ENCODE results near the gene NFATC3. TPM values are rescaled to one million over a fixed set of nuclear protein-coding genes. Genes with fewer than 3 reads are reported as not detected.

Gene NFATC3
- total and polyA plus RNA-seq, 2 of the 8 experiments (the other 6 are each of a cell fraction or from before 2014, with no cell fraction given): 17.6 to 34.5 TPM

DNA sequence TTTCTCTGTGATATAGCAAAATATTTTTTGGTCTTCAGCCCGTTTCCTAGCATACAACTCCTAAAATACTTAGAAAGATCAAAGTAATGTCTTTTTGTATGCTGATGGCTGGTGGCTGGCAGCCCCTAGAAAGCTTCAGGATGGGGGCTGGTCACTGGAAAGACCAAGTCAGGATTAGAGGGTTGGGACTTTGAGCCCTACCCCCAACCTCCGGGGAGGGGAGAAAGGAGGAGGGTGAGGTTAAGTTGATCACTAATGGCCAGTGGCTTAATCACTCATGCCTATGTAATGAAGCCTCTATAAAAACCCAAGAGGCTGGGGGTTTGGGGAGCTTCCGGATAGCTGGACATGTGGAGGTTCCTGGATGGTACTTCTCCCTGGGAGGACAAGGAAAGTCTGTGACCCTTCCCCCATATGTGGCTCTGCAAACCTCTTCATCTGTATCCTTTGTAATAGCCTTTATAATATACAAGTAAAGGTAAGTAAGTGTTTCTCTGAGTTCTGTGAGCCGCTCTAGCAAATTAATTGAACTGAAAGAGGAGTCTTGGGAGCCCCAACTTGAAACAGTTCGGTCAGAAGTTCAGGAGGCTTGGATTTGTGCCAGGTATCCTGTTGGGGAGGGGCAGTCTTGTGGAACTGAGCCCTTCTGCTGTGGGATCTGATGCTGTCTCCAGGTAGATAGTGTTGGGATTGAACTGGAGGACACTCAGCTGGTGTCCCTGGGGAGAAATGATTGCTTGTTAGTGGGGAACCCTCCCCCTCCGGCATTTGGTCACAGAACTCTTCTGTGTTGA is 182.6 kb downstream of the NFATC3 start:
- no peak overlapping the region for H2BK120ac ChIP-seq (replicated peaks; ENCODE audit: low read depth, low read length)
- no peak for DNase-seq (ENCODE audit: low read depth in 1 of 2, low spot score in 2 of 2)
- POLR2A ChIA-PET (ENCODE audit: partially characterized antibody): interaction anchor here (1.2 to 2.6 kb wide), 4 partner anchors 16 to 44 kb away, joined by 4 to 9 read pairs (median 7); partner anchors contain the start of genes PRMT7 and SLC7A6OS
- no peak for TF ChIP-seq GABPA (IDR thresholded peaks at IDR 0.05; ENCODE audit: borderline replicate concordance, insufficient read depth, low read length)
- TF ChIP-seq, protein P1, sequence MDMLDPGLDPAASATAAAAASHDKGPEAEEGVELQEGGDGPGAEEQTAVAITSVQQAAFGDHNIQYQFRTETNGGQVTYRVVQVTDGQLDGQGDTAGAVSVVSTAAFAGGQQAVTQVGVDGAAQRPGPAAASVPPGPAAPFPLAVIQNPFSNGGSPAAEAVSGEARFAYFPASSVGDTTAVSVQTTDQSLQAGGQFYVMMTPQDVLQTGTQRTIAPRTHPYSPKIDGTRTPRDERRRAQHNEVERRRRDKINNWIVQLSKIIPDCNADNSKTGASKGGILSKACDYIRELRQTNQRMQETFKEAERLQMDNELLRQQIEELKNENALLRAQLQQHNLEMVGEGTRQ (IDR thresholded peaks at IDR 0.05; ENCODE audit: low read length): no peak
- TF ChIP-seq RNF2 (IDR thresholded peaks at IDR 0.05; ENCODE audit: borderline replicate concordance, low read depth, low read length, missing control alignments, poor library complexity, severe bottlenecking): no peak
- no peak for TF ChIP-seq EP300 (IDR thresholded peaks at IDR 0.05; ENCODE audit: borderline replicate concordance in 1 of 2, low read depth in 2 of 2, low read length in 2 of 2)
- TF ChIP-seq TCF12 (IDR thresholded peaks at IDR 0.05; ENCODE audit: low read depth, low read length): no peak
- TF ChIP-seq JUN (IDR thresholded peaks at IDR 0.05; ENCODE audit: low read depth, low read length): no peak
- TF ChIP-seq SIX5 (IDR thresholded peaks at IDR 0.05; ENCODE audit: low read depth, low read length): no peak
- TF ChIP-seq HDAC6 (IDR thresholded peaks at IDR 0.05; ENCODE audit: low read depth, low read length): no peak
- no peak for TF ChIP-seq CBX5 (IDR thresholded peaks at IDR 0.05; ENCODE audit: low read depth, low read length)

More for the DNA sequence above, 182.6 kb downstream of the NFATC3 start:
- no peak overlapping the region for H3K14ac ChIP-seq (ENCODE audit: insufficient read length)
- no peak overlapping the region for H3K18ac ChIP-seq (ENCODE audit: extremely low read depth, low read length)
- H2BK15ac ChIP-seq (ENCODE audit: low read length): no peak overlapping the region
- no peak overlapping the region for H2AFZ ChIP-seq (ENCODE audit: low read length)
- no peak overlapping the region for H3K4ac ChIP-seq (replicated peaks; ENCODE audit: insufficient read length, low read depth, low read length)
- H2AK5ac ChIP-seq (ENCODE audit: low read depth, low read length): peak overlapping the region; percentile 82; the same call in 1 of the 2 replicates
- no peaks in the 10 kb centered on the region for H3K9me3 ChIP-seq (ENCODE audit: insufficient read depth in 2 of 2, low read depth in 1 of 2, low read length in 1 of 2)
- no peak overlapping the region for H2BK20ac ChIP-seq (ENCODE audit: low read length)
- H3K9ac ChIP-seq (replicated peaks in 1 of 4; ENCODE audit: extremely low read depth in 1 of 4, low read depth in 3 of 4, low read length in 3 of 4): no peak overlapping the region
- no peak overlapping the region for H3K56ac ChIP-seq (replicated peaks; ENCODE audit: insufficient read length, low read depth, low read length)
- no peak overlapping the region for H4K8ac ChIP-seq (ENCODE audit: extremely low read depth, insufficient read depth, low read length)
- no peak overlapping the region for H3K23ac ChIP-seq (ENCODE audit: insufficient read length)
- peaks cover 0 to 30% of the 10 kb centered on the region in 2 experiments; a peak in 3 of 4 replicates for H3K79me2 ChIP-seq (ENCODE audit: control insufficient read depth in 1 of 2, insufficient read depth in 2 of 2, low read length in 2 of 2)
- no peak overlapping the region for H2BK5ac ChIP-seq (ENCODE audit: low read depth, low read length)
- H3K4me1 ChIP-seq (replicated peaks in 1 of 4; ENCODE audit: control insufficient read depth in 3 of 4, insufficient read depth in 4 of 4, low read length in 3 of 4): peaks cover 0 to 3% (median 2%) of the 10 kb centered on the region in 4 experiments; a peak in 5 of 7 replicates
- no peaks in the 10 kb centered on the region; a peak in 1 of 8 replicates for H3K36me3 ChIP-seq (ENCODE audit: control insufficient read depth in 2 of 4, insufficient read depth in 4 of 4, low read length in 3 of 4)
- H3K23me2 ChIP-seq (ENCODE audit: low read depth, low read length): peaks cover 10% of the 10 kb centered on the region; the same call in 1 of the 2 replicates
- H3K4me2 ChIP-seq (ENCODE audit: insufficient read depth in 1 of 2, low read depth in 2 of 2, low read length in 2 of 2): peak overlapping the region; percentile 19 to 33; a peak in 1 of 4 replicates
- H4K5ac ChIP-seq (ENCODE audit: insufficient read length, low read depth, low read length): no peak overlapping the region
- no peak overlapping the region for H4K91ac ChIP-seq (replicated peaks; ENCODE audit: insufficient read length, low read length)
- H3K27me3 ChIP-seq (replicated peaks in 1 of 4; ENCODE audit: control insufficient read depth in 3 of 4, extremely low read depth in 1 of 4, insufficient read depth in 3 of 4, low read length in 3 of 4): peaks cover 0 to 11% (median 1%) of the 10 kb centered on the region in 4 experiments; a peak in 3 of 7 replicates
- 72% methylated on average over 6 of the region's 6 CpGs; no CpG with 5 or more reads in 1 of the 2 experiments for WGBS, 2 experiments (ENCODE audit: extremely low coverage in 1 of 2, insufficient coverage in 1 of 2, insufficient read length in 1 of 2, insufficient replicate concordance in 2 of 2, low coverage in 1 of 2, low lambda C conversion rate in 2 of 2, missing lambda C conversion rate in 1 of 2)
- FAIRE-seq: no peak
- peak overlapping the region in 1 of 4 experiments; percentile 29; a peak in 1 of 8 replicates for H3K4me3 ChIP-seq (ENCODE audit: extremely low read depth in 1 of 4, insufficient read depth in 2 of 4, low read depth in 3 of 4, low read length in 4 of 4)
- CTCF ChIA-PET (ENCODE audit: partially characterized antibody): interaction anchor here (0.6 to 2.0 kb wide), 7 partner anchors 18 to 125 kb away, joined by 3 to 10 read pairs (median 3); no protein-coding TSS in a partner anchor
- no peak overlapping the region for H3K27ac ChIP-seq (ENCODE audit: low read depth, low read length)
- H4K20me1 ChIP-seq (replicated peaks in 1 of 2; ENCODE audit: control insufficient read depth in 1 of 2, insufficient read depth in 2 of 2, low read length in 2 of 2): no peaks in the 10 kb centered on the region
- H2BK12ac ChIP-seq (ENCODE audit: low read depth, low read length): no peak overlapping the region
- peaks cover 9% of the 10 kb centered on the region for H3K79me1 ChIP-seq (ENCODE audit: low read depth, low read length)

All from H1 (cell line).